ENCODE results near the gene CANT1. TPM values are rescaled to one million over a fixed set of nuclear protein-coding genes. Genes with fewer than 3 reads are reported as not detected.

CANT1 gene
- total and polyA plus RNA-seq, 9 of the 15 experiments (the other 6 are each of a cell fraction or from before 2014, with no cell fraction given), result 2.7 to 66.4 (median 22.5) TPM

DNA sequence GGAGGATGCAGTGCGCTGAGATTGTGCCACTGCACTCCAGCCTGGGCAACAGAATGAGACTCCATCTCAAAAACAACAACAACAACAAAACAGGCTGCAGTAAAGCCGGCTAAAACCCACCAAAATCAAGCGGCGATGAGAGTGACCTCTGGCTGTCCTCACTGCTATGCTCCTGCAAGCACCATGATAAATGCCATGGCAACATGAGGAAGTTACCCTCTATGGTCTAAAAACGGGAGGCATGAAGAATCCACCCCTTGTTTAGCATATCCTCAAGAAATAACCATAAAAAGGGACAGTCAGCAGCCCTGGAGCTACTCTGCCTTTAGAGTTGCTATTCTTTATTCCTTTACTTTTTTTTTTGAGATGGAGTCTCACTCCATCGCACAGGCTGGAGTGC, 21.4 kb downstream of the CANT1 start:
- in situ Hi-C loops (cut with MboI) (no loop called here), intact Hi-C loops (cut with micrococcal nuclease) (no loop called here)
- peak overlapping the region; percentile 11; the same call in 1 of the 2 replicates for H3K4me2 ChIP-seq (ENCODE audit: insufficient read depth, low read length)
- POLR2A ChIA-PET, result no interaction called here
- DNase-seq (ENCODE audit: extremely low read depth in 1 of 4, low spot score in 3 of 4) (peak in 1 of 4 experiments; percentile 47), FAIRE-seq (no peak), ATAC-seq (no peak)
- H3K36me3 ChIP-seq (ENCODE audit: control insufficient read depth, insufficient read depth, low read length), result peaks cover 35% of the 10 kb centered on the region; the same call in 2 of the 3 replicates
- 36% methylated on average over 6 of the region's 6 CpGs for WGBS (ENCODE audit: insufficient coverage, low coverage, missing lambda C conversion rate)
- CTCF ChIA-PET (ENCODE audit: low intra/inter-chr PET ratio), result no interaction called here
- no peak overlapping the region for H3K4me3 ChIP-seq
- H3K4me1 ChIP-seq (replicated peaks in 1 of 2; ENCODE audit: control insufficient read depth in 2 of 2, insufficient read depth in 2 of 2, low read length in 2 of 2), result peaks cover 25 to 28% of the 10 kb centered on the region in 2 experiments
- H4K20me1 ChIP-seq (replicated peaks; ENCODE audit: control insufficient read depth, insufficient read depth, low read length), result 0 out of 2 replicates have a peak, but pooled peaks cover 5% of the 10 kb centered on the region
- no peaks in the 10 kb centered on the region for H3K79me2 ChIP-seq (ENCODE audit: control insufficient read depth, insufficient read depth, low read length)
- no peaks in the 10 kb centered on the region for H3K9me3 ChIP-seq (replicated peaks; ENCODE audit: control insufficient read depth, insufficient read depth, low read depth, low read length)
- no peak overlapping the region for H2AFZ ChIP-seq (ENCODE audit: low read depth, low read length)
- TF ChIP-seq KHSRP (IDR thresholded peaks at IDR 0.05) (no peak), EWSR1 (IDR thresholded peaks at IDR 0.05; ENCODE audit: borderline replicate concordance, low read depth, partially characterized antibody) (no peak), LEF1 (IDR thresholded peaks at IDR 0.05) (0 out of 2 replicates have a peak, but pooled peaks have one; percentile 17), RFX1 (IDR thresholded peaks at IDR 0.05) (peak; percentile 89), POLR2B (IDR thresholded peaks at IDR 0.05; ENCODE audit: low read depth, partially characterized antibody) (peak; percentile 22), DPF2 (IDR thresholded peaks at IDR 0.05) (0 out of 2 replicates have a peak, but pooled peaks have one; percentile 13), CTBP1 (IDR thresholded peaks at IDR 0.05; ENCODE audit: borderline replicate concordance) (peak; percentile 42; the same call in 1 of the 2 replicates), IFI16 (CRISPR knock-in tag; IDR thresholded peaks at IDR 0.05) (no peak), ESRRA (IDR thresholded peaks at IDR 0.05; ENCODE audit: borderline replicate concordance, low read depth) (peak; percentile 94), KLF13 (tag; IDR thresholded peaks at IDR 0.05; ENCODE audit: borderline replicate concordance, low read depth) (no peak), ZNF444 (CRISPR knock-in tag; IDR thresholded peaks at IDR 0.05) (no peak), ZNF436 (CRISPR knock-in tag; IDR thresholded peaks at IDR 0.05) (no peak), FOXJ2 (tag; IDR thresholded peaks at IDR 0.05) (0 out of 2 replicates have a peak, but pooled peaks have one; percentile 34), TCF3 (CRISPR knock-in tag; IDR thresholded peaks at IDR 0.05) (peak; percentile 33; the same call in 1 of the 2 replicates)
- TF ChIP-seq, protein P1, sequence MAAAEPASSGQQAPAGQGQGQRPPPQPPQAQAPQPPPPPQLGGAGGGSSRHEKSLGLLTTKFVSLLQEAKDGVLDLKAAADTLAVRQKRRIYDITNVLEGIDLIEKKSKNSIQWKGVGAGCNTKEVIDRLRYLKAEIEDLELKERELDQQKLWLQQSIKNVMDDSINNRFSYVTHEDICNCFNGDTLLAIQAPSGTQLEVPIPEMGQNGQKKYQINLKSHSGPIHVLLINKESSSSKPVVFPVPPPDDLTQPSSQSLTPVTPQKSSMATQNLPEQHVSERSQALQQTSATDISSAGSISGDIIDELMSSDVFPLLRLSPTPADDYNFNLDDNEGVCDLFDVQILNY (CRISPR knock-in tag; IDR thresholded peaks at IDR 0.05), result no peak
- no peaks in the 10 kb centered on the region for H3K9me1 ChIP-seq (ENCODE audit: control insufficient read depth, insufficient read depth, low read length)
- no peaks in the 10 kb centered on the region for H3K27me3 ChIP-seq (ENCODE audit: control insufficient read depth in 2 of 2, insufficient read depth in 2 of 2, low read length in 2 of 2)
- no peak overlapping the region for H3K27ac ChIP-seq (ENCODE audit: extremely low read depth, low read depth, low read length)
- no TSS peak for BruUV-seq (replicated peaks)
- H3K9ac ChIP-seq (ENCODE audit: insufficient read depth in 1 of 2, low read depth in 2 of 2, low read length in 2 of 2), result no peak overlapping the region
